Liver (tissue), 3 donors: Measurements from ENCODE around the gene SMAP1.

ENCODE experiments used
- ATF3 ChIP-seq: IDR thresholded peaks from 2 replicates; pipeline ENCODE4 v1.6.1; 2016; ENCODE audit warnings: antibody characterized with exemption
- CTCF ChIP-seq: fragments of 150-350 bp; IDR thresholded peaks from 2 replicates; pipeline ENCODE4 v1.5.1; 2017; ENCODE audit warnings: improper control_type of control experiment, low read depth, low read length; ENCODE audit not compliant: missing input control
- EGR1 ChIP-seq, 2 donors: IDR thresholded peaks; 2 replicates each; pipeline ENCODE4 v1.6.1; 2016 to 2018; ENCODE audit warnings: antibody characterized with exemption in 2 of 2, low read depth in 2 of 2
- HNF4G ChIP-seq: IDR thresholded peaks from 2 replicates; pipeline ENCODE4 v1.6.1; 2016; ENCODE audit warnings: antibody characterized with exemption
- MAX ChIP-seq: IDR thresholded peaks from 2 replicates; pipeline ENCODE4 v1.6.1; 2016; ENCODE audit warnings: antibody characterized with exemption
- NR2F2 ChIP-seq: IDR thresholded peaks from 2 replicates; pipeline ENCODE4 v1.6.1; 2016; ENCODE audit warnings: antibody characterized with exemption
- RAD21 ChIP-seq, 2 donors: IDR thresholded peaks; 2 replicates each; pipeline ENCODE4 v1.6.1; 2016; ENCODE audit warnings: antibody characterized with exemption in 2 of 2, mild to moderate bottlenecking in 2 of 2
- REST ChIP-seq: IDR thresholded peaks from 2 replicates; pipeline ENCODE4 v1.6.1; 2016; ENCODE audit warnings: antibody characterized with exemption, mild to moderate bottlenecking
- RXRA ChIP-seq, 2 donors: IDR thresholded peaks; 2 replicates each; pipeline ENCODE4 v1.6.1; 2017 to 2018; ENCODE audit warnings: antibody characterized with exemption in 2 of 2, mild to moderate bottlenecking in 1 of 2
- SP1 ChIP-seq: IDR thresholded peaks from 2 replicates; pipeline ENCODE4 v1.6.1; 2018; ENCODE audit warnings: antibody characterized with exemption, mild to moderate bottlenecking
- TAF1 ChIP-seq: conservative IDR thresholded peaks from 2 replicates; pipeline ENCODE4 v1.6.1; 2016; ENCODE audit warnings: antibody characterized with exemption, mild to moderate bottlenecking
- YY1 ChIP-seq: IDR thresholded peaks from 2 replicates; pipeline ENCODE4 v1.6.1; 2016; ENCODE audit warnings: antibody characterized with exemption, mild to moderate bottlenecking
- donor health status: healthy.
- donor health status: healthy.

- TF ChIP-seq CTCF (no peak), MAX (no peak), RXRA (IDR thresholded peaks at IDR 0.05) (no peak), TAF1 (no peak), YY1 (no peak), ATF3 (no peak), HNF4G (no peak), EGR1 (IDR thresholded peaks at IDR 0.05; ENCODE audit: low read depth in 2 of 2) (no peak), RAD21 (IDR thresholded peaks at IDR 0.05) (no peak), REST (no peak), SP1 (no peak), NR2F2 (no peak)
Observed at GRCh38 chr6:70666706-70667105, 977 bp upstream of the SMAP1 start.
